Measurements from ENCODE around the gene CEP152.

DNA sequence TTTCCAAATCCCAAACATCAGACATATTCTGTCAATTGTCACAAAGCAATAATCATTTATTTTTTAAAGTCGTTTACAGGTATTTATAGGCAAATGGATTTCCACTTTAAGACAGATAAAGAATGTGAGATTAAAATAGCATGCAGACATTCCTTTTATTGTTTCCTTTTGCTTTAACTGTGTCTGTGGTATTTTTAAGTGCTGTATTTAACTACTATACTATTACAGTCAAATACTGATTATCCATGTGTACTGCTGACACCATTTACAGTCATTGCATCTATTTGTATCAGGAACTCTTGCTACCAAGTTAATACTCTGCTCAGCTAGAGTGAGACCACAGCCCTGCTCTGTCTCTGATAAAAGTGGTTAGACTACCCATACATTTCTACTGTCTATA is 12.8 kb upstream of the CEP152 start:
- TF ChIP-seq TAF1 (IDR thresholded peaks at IDR 0.05; ENCODE audit: low read depth) (no peak), YY1 (IDR thresholded peaks at IDR 0.05; ENCODE audit: low read depth) (no peak), CEBPB (IDR thresholded peaks at IDR 0.05) (no peak), TEAD4 (IDR thresholded peaks at IDR 0.05) (no peak), TCF12 (IDR thresholded peaks at IDR 0.05; ENCODE audit: low read depth) (no peak)
